Activated CD8-positive, alpha-beta T cell treated with anti-CD3 and anti-CD28 coated beads, Interleukin-2, amount 10 ng/mL, durations not matched to agents 7 days and 5 days (primary cell): ENCODE measurements around the gene MBD3L5. TPM values are rescaled to one million over a fixed set of nuclear protein-coding genes. Genes with fewer than 3 reads are reported as not detected.
"Not testable (repeated sequence)": the region's sequence is repeated elsewhere in the genome, so short reads cannot be mapped to it uniquely, and the experiment has no call there.

Source experiments
- ATAC-seq: fragments of 150-1000 bp; cut with Tn5 transposase; one replicate; pipeline ENCODE4 v1.10.0; 2021; ENCODE audit warnings: moderate library complexity
- CTCF ChIA-PET: fragments of 350-600 bp; sonication (Branson Sonifier 250); formaldehyde crosslinking; loops from one replicate; lab custom pipeline; 2021; ENCODE audit warnings: antibody characterized with exemption; lab: Charles Lee
- POLR2A ChIA-PET: fragments of 350-600 bp; sonication (Branson Sonifier 250); formaldehyde crosslinking; loops from one replicate; lab custom pipeline; 2021; ENCODE audit warnings: antibody characterized with exemption; lab: Charles Lee
- DNase-seq: peaks from one replicate; pipeline ENCODE4 v3.0.0-alpha.2; 2020
- H3K27ac Mint-ChIP-seq: one replicate; pipeline ENCODE4 v1.8.0; 2021; ENCODE audit warnings: mild to moderate bottlenecking, mixed read lengths
- H3K27me3 Mint-ChIP-seq: one replicate; pipeline ENCODE4 v1.8.0; 2021; ENCODE audit warnings: low read depth, mixed read lengths
- H3K36me3 Mint-ChIP-seq: one replicate; pipeline ENCODE4 v1.8.0; 2021; ENCODE audit warnings: low read depth, mixed read lengths
- H3K4me1 Mint-ChIP-seq: one replicate; pipeline ENCODE4 v1.8.0; 2021; ENCODE audit warnings: low read depth, mixed read lengths
- H3K4me3 Mint-ChIP-seq: one replicate; pipeline ENCODE4 v1.8.0; 2021; ENCODE audit warnings: mild to moderate bottlenecking, mixed read lengths
- H3K9me3 Mint-ChIP-seq: one replicate; pipeline ENCODE4 v1.8.0; 2022; ENCODE audit warnings: mixed read lengths; ENCODE audit not compliant: insufficient read depth
- total RNA-seq, 2 experiments: library from RNA; stranded (reverse); gene quantifications; one replicate each; pipeline ENCODE4 v1.2.3, GENCODE V29; 2021

The MBD3L5 gene
- not detected for total RNA-seq

DNA sequence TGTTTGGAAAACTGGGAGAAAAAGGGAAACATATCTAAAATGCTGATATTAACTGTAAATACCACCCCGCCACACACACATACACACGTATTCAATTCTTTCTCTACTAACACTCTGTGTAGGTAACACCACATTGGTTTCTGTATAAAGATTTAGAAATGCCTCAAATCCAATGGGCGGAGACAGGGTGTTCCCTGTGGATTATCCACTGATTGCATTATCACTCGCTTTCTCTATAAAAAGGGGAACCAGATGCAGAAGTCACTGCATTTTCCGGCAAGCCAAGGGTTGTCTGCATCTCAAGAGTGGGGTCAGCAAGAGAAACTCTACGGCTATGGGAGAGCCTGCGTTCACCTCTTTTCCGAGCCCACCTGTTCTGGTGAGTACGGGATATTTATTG, at the start of gene MBD3L5:
Gene MBD3L5 (plus strand): TSS at position 301 of the 400 bp plus-strand sequence. CDS start 34 bp downstream, at position 335.
- POLR2A ChIA-PET, H3K4me1 Mint-ChIP-seq, H3K4me3 Mint-ChIP-seq, H3K9me3 Mint-ChIP-seq, H3K36me3 Mint-ChIP-seq, CTCF ChIA-PET, ATAC-seq, H3K27ac Mint-ChIP-seq, DNase-seq, H3K27me3 Mint-ChIP-seq: not testable (repeated sequence)

DNA sequence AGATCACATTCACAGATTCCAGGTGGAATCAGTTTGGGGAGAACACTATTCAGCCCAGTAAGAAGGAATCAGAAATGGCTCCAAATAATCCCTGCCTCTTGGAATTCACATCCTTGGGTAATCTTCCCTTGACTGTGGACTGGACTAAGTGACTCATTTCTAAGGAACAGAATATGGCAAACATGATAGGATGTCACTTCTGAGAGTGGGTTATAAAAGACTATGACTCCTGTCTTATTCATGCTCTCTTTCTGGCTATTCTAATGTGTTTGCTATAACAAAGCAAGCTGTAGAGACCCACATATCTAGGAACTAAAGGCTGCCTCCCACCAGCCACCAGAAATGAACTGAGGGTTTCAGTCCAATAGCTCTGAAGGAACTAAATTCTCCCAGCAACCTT, 46.9 kb upstream of the MBD3L5 start:
- Mint-ChIP-seq H3K27me3 (no peaks in the 10 kb centered on the region), H3K4me3 (no peak overlapping the region), H3K4me1 (peaks cover 3% of the 10 kb centered on the region), H3K27ac (no peak overlapping the region), H3K36me3 (peaks cover 2% of the 10 kb centered on the region), H3K9me3 (peaks cover 22% of the 10 kb centered on the region)
- ATAC-seq, result no peak
- CTCF ChIA-PET, result no interaction called here
- DNase-seq, result no peak
- POLR2A ChIA-PET, result no interaction called here

DNA sequence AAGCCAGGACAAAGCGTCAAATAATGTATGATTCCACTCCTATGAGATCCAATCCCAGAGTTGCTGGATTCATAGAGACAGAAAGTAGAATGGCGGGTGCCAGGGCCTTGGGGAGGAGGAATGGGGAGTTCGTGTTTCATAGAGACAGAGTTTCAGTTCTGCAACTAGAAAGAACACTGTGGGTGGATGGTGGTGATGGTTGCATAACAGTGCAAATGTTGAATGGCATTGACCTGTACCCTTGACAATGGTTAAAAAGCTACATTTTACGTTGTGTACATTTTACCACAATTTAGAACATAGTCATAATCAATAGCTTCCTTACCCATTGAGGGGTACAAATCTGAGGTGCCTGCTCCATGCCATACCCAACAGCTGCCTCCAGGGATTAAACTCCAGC, 42.5 kb upstream of the MBD3L5 start:
- peaks cover 2% of the 10 kb centered on the region for H3K36me3 Mint-ChIP-seq
- H3K27me3 Mint-ChIP-seq, result no peaks in the 10 kb centered on the region
- H3K27ac Mint-ChIP-seq, result no peak overlapping the region
- no peak for DNase-seq
- H3K9me3 Mint-ChIP-seq, result peaks cover 16% of the 10 kb centered on the region
- CTCF ChIA-PET, result interaction anchor here (1.4 kb wide), 1 partner anchor 97 kb away, joined by 4 read pairs; no protein-coding TSS in a partner anchor
- no peak for ATAC-seq
- H3K4me3 Mint-ChIP-seq, result no peak overlapping the region
- no peaks in the 10 kb centered on the region for H3K4me1 Mint-ChIP-seq
- POLR2A ChIA-PET, result no interaction called here

DNA sequence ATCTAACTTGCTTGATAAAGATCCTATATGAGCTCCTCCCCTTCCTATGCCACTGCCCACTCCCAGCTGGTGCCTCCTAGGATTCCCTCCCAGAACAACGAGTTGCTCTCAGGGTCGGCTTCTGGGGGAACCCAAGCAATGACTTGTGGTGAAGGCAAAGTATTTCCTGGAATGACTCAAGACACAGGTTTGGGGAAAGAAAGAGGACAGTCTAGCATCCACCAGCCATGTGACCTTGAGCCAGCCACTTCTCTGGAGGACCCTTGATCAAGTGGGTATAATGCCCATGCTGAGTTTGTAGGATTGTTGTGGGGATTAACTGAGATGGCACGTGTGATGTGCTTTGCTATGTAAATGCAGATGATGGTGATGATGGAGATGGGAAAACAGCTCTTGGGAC, 42.1 kb upstream of the MBD3L5 start:
- no peaks in the 10 kb centered on the region for H3K4me1 Mint-ChIP-seq
- POLR2A ChIA-PET, result interaction anchor here (0.6 kb wide), 1 partner anchor 196 kb away, joined by 6 read pairs; no protein-coding TSS in a partner anchor
- no peak overlapping the region for H3K27ac Mint-ChIP-seq
- H3K27me3 Mint-ChIP-seq, result no peaks in the 10 kb centered on the region
- peaks cover 2% of the 10 kb centered on the region for H3K36me3 Mint-ChIP-seq
- H3K4me3 Mint-ChIP-seq, result no peak overlapping the region
- ATAC-seq, result no peak
- H3K9me3 Mint-ChIP-seq, result peaks cover 16% of the 10 kb centered on the region
- CTCF ChIA-PET, result interaction anchor here (1.4 kb wide), 1 partner anchor 97 kb away, joined by 4 read pairs; no protein-coding TSS in a partner anchor
- DNase-seq, result no peak

DNA sequence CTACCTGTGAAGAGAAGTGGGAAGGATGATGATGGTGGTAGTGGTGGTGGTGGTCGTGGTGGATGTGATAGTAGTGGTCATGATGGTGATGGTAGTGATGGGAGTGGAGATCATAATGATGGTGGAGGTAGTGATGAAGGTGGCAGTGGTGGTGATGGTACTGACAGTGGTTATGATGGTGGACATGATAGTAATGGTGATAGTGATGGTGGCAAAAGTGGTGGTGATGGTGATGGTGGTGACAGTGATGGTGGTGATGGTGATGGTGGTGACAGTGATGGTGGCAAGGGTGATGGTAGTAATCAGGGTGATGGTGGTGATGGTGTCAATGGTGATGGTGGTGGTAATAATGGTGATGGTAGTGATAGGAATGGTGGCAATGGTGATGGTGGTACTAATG, 35.3 kb upstream of the MBD3L5 start:
- Mint-ChIP-seq H3K27me3 (no peaks in the 10 kb centered on the region), H3K36me3 (no peaks in the 10 kb centered on the region), H3K4me1 (no peaks in the 10 kb centered on the region), H3K4me3 (no peak overlapping the region), H3K27ac (peak overlapping the region; percentile 5), H3K9me3 (peaks cover 6% of the 10 kb centered on the region)
- CTCF ChIA-PET, result no interaction called here
- ATAC-seq, result no peak
- no peak for DNase-seq
- POLR2A ChIA-PET, result no interaction called here

DNA sequence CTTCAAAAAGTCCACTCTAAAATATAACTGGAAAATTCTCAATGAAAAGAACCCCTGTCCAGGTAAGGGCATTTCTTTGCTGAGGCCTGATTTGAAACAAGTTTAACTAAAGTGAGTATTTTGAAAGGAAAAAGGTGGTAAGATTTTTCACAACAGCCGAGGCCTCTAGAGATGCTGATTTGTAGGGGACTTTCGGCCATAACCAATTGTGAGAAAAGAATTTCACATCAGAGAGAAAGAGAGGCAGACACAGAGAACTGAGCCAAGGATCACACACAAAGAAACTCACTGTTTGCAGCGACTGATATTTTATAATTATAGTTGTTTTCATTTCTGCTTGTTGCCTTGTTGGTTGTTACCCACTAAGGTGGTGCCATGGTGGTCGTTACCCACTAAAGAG, 33.6 kb upstream of the MBD3L5 start:
- Mint-ChIP-seq H3K27ac (no peak overlapping the region), H3K4me1 (no peaks in the 10 kb centered on the region), H3K27me3 (no peaks in the 10 kb centered on the region), H3K4me3 (no peak overlapping the region), H3K36me3 (no peaks in the 10 kb centered on the region), H3K9me3 (peaks cover 6% of the 10 kb centered on the region)
- ATAC-seq (no peak), DNase-seq (no peak)
- ChIA-PET CTCF (interaction anchor here (1.0 kb wide), 1 partner anchor 33 kb away, joined by 3 read pairs; no protein-coding TSS in a partner anchor), POLR2A (no interaction called here)

DNA sequence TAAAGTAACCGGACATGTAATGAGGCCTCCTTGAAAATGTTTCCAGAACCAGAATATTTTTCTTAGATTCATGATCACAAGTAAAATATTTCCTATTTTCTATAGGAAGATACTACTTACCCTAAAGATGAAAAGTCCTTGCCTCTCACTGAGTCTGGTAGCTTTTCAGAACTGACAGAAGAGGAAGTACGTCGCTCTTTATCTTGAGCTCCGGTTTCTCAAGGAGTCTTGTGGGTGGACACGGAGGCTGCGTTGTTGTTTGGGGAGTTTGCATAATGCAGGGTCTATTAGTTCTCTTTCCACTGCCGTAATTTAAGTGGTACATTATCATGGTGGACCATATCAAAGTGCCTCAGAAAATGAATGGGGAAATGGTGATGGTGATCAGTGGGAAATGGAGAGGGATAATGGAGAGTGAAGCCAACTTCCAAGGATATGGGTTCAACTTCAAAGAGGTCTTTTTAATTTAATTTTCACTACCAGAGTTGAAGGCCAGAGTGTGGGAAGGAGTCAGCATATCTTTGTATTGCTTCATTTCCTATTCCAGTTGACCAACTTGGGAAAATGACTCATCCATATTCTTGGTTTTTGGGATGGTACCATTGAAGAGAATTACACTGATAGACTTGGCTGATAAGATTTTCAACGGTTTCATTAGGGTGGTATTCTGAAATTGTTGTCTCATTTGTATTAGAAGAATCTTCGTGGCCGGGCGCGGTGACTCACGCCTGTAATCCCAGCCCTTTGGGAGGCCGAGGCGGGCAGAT, 32.5 kb upstream of the MBD3L5 start:
- ChIA-PET CTCF (interaction anchor here (1.0 kb wide), 1 partner anchor 34 kb away, joined by 3 read pairs; no protein-coding TSS in a partner anchor), POLR2A (no interaction called here)
- Mint-ChIP-seq H3K9me3 (peaks cover 6% of the 10 kb centered on the region), H3K27me3 (no peaks in the 10 kb centered on the region), H3K36me3 (no peaks in the 10 kb centered on the region), H3K4me1 (no peaks in the 10 kb centered on the region), H3K27ac (no peak overlapping the region), H3K4me3 (no peak overlapping the region)
- DNase-seq (no peak), ATAC-seq (no peak)

DNA sequence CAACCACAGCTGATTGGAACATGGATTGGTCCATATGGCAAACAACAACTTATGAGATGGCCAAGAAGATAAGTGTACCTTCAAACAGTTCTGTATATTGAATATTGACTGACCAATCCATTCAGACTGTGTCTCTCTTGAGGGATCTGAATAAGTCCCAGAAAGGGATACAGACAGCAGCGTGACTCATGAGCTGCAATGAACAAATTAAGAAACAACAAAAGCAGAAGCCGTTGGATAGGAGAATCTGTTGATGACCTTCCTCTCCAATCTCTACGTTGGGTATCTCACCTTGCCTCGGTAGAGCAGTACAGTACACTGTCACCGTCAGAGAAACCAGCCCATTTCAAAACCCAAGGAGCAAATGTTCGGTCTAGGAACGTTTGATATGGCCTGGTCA, 30.4 kb upstream of the MBD3L5 start:
- no peak overlapping the region for H3K4me3 Mint-ChIP-seq
- ChIA-PET CTCF (interaction anchor here (1.1 to 1.5 kb wide), 2 partner anchors 57 to 369 kb away, joined by 3 to 4 read pairs; no protein-coding TSS in a partner anchor), POLR2A (no interaction called here)
- no peak for ATAC-seq
- no peak overlapping the region for H3K27ac Mint-ChIP-seq
- H3K36me3 Mint-ChIP-seq, result no peaks in the 10 kb centered on the region
- H3K27me3 Mint-ChIP-seq, result no peaks in the 10 kb centered on the region
- no peaks in the 10 kb centered on the region for H3K4me1 Mint-ChIP-seq
- H3K9me3 Mint-ChIP-seq, result peaks cover 6% of the 10 kb centered on the region
- no peak for DNase-seq

DNA sequence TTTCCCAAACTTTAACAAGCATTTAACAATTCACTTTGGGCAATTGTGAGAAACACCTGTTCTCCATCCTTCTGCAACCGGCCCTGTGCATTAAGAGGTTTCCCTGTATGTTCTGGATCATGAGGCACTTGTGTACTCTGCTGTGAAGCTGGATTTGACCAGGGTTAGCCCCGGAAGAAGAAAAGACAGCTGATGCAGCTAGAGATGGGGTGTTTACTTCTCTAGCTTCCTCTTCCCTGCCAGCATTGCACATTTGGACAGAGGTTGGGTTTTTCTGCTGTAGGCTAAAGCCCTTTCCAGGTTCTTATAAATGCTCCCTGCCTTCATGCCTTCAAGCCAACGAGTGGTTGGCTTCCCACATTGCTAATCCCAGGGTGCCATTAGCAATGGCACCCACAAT, 30.0 kb upstream of the MBD3L5 start:
- CTCF ChIA-PET, result interaction anchor here (1.1 to 1.5 kb wide), 2 partner anchors 58 to 369 kb away, joined by 3 to 4 read pairs; no protein-coding TSS in a partner anchor
- Mint-ChIP-seq H3K4me3 (no peak overlapping the region), H3K27me3 (no peaks in the 10 kb centered on the region), H3K4me1 (no peaks in the 10 kb centered on the region), H3K36me3 (no peaks in the 10 kb centered on the region), H3K9me3 (peaks cover 6% of the 10 kb centered on the region), H3K27ac (no peak overlapping the region)
- POLR2A ChIA-PET, result no interaction called here
- DNase-seq (no peak), ATAC-seq (no peak)

DNA sequence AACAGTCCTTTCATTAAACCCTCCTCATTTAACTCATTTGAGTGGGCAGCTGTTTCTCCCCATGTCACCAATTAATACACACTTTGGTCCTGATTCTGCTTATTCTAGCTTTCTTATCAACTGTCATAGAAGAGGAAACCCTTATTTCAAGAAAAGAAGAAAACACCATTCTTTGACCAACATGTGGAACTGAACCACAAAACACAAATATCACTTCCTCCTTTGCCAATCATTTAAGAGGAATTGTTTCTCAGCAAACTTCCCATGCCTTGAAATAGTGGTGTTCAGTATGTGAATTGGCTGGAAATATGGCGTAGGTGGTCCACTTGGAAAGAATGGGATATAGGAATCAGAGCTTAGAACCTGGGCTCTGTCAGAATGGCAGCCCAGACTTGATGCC, 29.6 kb upstream of the MBD3L5 start:
- H3K36me3 Mint-ChIP-seq, result no peaks in the 10 kb centered on the region
- no peak for DNase-seq
- no peak overlapping the region for H3K27ac Mint-ChIP-seq
- H3K4me1 Mint-ChIP-seq, result no peaks in the 10 kb centered on the region
- POLR2A ChIA-PET, result no interaction called here
- ATAC-seq, result no peak
- H3K9me3 Mint-ChIP-seq, result peaks cover 6% of the 10 kb centered on the region
- CTCF ChIA-PET, result interaction anchor here (1.1 to 1.5 kb wide), 2 partner anchors 58 to 370 kb away, joined by 3 to 4 read pairs; no protein-coding TSS in a partner anchor
- no peaks in the 10 kb centered on the region for H3K27me3 Mint-ChIP-seq
- H3K4me3 Mint-ChIP-seq, result no peak overlapping the region

DNA sequence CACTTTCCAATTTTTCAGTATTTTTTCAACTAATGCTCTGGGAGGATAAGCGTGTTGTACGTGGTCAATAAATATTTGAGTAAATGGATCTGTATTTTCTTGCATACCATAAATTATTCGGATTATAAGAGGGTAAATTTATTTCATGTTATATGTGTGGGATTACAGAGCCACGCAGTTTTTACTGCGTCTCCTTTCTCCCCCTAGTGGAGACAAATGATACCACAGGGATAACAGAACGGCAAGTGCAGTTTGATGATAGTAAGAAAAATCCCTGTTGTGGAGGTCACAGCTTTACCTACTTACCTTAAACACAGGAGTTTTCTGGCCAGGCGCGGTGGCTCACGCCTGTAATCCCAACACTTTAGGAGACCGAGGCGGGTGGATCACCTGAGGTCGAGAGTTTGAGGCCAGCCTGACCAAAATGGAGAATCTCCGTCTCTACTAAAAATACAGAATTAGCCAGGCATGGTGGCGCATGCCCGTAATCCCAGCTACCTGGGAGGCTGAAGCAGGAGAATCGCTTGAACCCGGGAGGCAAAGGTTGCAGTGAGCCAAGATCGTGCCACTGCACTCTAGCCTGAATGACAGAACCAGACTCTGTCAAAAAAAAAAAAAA, 26.0 kb upstream of the MBD3L5 start:
- no peak for ATAC-seq
- no peaks in the 10 kb centered on the region for H3K9me3 Mint-ChIP-seq
- H3K4me1 Mint-ChIP-seq, result peaks cover 10% of the 10 kb centered on the region
- no peaks in the 10 kb centered on the region for H3K36me3 Mint-ChIP-seq
- no peaks in the 10 kb centered on the region for H3K27me3 Mint-ChIP-seq
- H3K4me3 Mint-ChIP-seq, result no peak overlapping the region
- no peak for DNase-seq
- POLR2A ChIA-PET, result no interaction called here
- CTCF ChIA-PET, result interaction anchor here (1.5 kb wide), 1 partner anchor 60 kb away, joined by 3 read pairs; no protein-coding TSS in a partner anchor
- H3K27ac Mint-ChIP-seq, result no peak overlapping the region

DNA sequence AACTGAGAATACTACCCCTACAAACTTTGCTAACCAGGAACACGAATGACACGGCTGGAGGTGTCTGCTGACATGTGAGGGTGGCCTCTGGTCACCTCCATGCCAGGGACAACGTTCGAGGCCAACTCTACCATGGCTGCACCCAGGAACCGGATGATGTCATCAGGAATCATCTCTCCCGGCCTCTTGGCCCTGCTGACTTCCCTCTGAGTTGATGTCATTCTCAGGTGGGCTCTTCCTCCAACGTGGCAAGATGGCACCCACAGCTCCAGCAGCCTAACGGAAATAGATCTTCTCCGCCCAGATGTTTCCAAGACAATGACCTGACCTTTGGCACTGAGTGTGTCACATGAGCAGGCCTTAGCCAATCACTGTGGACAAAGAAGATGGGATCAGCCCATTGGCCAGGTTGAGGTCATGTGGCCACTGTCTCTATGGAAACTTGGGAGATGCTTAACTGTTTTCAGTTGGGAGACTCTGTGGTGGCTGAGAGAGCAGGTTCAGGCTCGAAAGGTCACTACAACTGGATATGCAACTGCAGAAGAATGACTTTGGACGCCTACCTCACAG, 24.2 kb upstream of the MBD3L5 start:
- no peak overlapping the region for H3K4me3 Mint-ChIP-seq
- no peak for ATAC-seq
- H3K9me3 Mint-ChIP-seq, result no peaks in the 10 kb centered on the region
- ChIA-PET CTCF (no interaction called here), POLR2A (no interaction called here)
- no peaks in the 10 kb centered on the region for H3K27me3 Mint-ChIP-seq
- H3K27ac Mint-ChIP-seq, result no peak overlapping the region
- H3K4me1 Mint-ChIP-seq, result peaks cover 22% of the 10 kb centered on the region
- no peaks in the 10 kb centered on the region for H3K36me3 Mint-ChIP-seq
- DNase-seq, result no peak
